ENCODE results near the gene FGF14. TPM values are rescaled to one million over a fixed set of nuclear protein-coding genes. Genes with fewer than 3 reads are reported as not detected.

The FGF14 gene
- total and polyA plus RNA-seq, 2 donors (not counting 3 experiments of a cell fraction or from before 2014, with no cell fraction given): not detected

DNA sequence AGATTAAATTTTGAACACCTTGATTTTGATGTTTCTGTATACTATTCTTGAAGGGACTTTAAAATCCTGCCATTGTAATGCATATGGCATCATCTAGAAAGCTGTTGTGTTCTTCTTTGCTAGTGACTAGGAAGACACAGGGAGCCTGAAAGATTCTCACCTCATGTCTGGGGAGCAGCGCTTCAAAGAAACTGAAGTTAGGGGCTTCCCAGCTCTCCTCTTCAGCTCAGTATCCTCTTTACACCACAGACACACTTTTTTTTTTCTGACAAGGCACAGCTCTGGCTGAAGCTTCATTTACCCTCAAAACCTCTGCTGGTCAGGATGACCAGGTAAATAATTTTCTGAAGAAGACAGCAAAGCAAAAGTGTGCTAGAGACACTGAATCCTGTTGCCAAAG lies 693.7 kb downstream of the FGF14 start:
- DNase-seq (ENCODE audit: low read depth, low spot score): no peak
- Histone ChIP-seq H3K9me3 (replicated peaks; ENCODE audit: control insufficient read depth, insufficient read depth, low read length) (no peaks in the 10 kb centered on the region), H3K4me1 (ENCODE audit: control insufficient read depth, extremely low read depth, insufficient read depth, low read length) (no peaks in the 10 kb centered on the region), H2AFZ (ENCODE audit: low read depth, low read length) (no peak overlapping the region), H3K27ac (ENCODE audit: insufficient read depth, low read depth, low read length) (no peak overlapping the region), H3K79me2 (ENCODE audit: control insufficient read depth, insufficient read depth, low read length) (no peaks in the 10 kb centered on the region), H3K36me3 (ENCODE audit: control insufficient read depth in 2 of 2, extremely low read depth in 1 of 2, insufficient read depth in 2 of 2, low read length in 2 of 2) (no peaks in the 10 kb centered on the region), H4K20me1 (replicated peaks; ENCODE audit: control insufficient read depth, extremely low read depth, insufficient read depth, low read length) (no peaks in the 10 kb centered on the region), H3K9me1 (replicated peaks; ENCODE audit: control insufficient read depth, extremely low read depth, insufficient read depth, low read length) (no peaks in the 10 kb centered on the region), H3K4me2 (ENCODE audit: insufficient read depth, low read length) (no peak overlapping the region), H3K27me3 (ENCODE audit: control insufficient read depth in 2 of 2, insufficient read depth in 2 of 2, low read length in 2 of 2) (no peaks in the 10 kb centered on the region), H3K9ac (replicated peaks; ENCODE audit: extremely low read depth, insufficient read depth, low read length) (no peak overlapping the region), H3K4me3 (replicated peaks in 1 of 3; ENCODE audit: insufficient read depth in 1 of 3, low read depth in 1 of 3, low read length in 3 of 3) (no peak overlapping the region)
- no TSS peak for BruUV-seq (replicated peaks)
- ChIA-PET CTCF (no interaction called here), POLR2A (no interaction called here)
- TF ChIP-seq GATA2 (IDR thresholded peaks at IDR 0.05; ENCODE audit: insufficient read depth, insufficient read length, low read depth, low read length): no peak
- TF ChIP-seq POLR2A (IDR thresholded peaks at IDR 0.05; ENCODE audit: low read depth, low read length): no peak
- TF ChIP-seq POLR2AphosphoS5 (IDR thresholded peaks at IDR 0.05; ENCODE audit: insufficient read depth, low read depth, low read length): no peak
- TF ChIP-seq, protein P1, sequence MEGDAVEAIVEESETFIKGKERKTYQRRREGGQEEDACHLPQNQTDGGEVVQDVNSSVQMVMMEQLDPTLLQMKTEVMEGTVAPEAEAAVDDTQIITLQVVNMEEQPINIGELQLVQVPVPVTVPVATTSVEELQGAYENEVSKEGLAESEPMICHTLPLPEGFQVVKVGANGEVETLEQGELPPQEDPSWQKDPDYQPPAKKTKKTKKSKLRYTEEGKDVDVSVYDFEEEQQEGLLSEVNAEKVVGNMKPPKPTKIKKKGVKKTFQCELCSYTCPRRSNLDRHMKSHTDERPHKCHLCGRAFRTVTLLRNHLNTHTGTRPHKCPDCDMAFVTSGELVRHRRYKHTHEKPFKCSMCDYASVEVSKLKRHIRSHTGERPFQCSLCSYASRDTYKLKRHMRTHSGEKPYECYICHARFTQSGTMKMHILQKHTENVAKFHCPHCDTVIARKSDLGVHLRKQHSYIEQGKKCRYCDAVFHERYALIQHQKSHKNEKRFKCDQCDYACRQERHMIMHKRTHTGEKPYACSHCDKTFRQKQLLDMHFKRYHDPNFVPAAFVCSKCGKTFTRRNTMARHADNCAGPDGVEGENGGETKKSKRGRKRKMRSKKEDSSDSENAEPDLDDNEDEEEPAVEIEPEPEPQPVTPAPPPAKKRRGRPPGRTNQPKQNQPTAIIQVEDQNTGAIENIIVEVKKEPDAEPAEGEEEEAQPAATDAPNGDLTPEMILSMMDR (IDR thresholded peaks at IDR 0.05; ENCODE audit: extremely low read depth in 1 of 2, insufficient read depth in 1 of 2, low read depth in 1 of 2, low read length in 2 of 2): no peak
- intact Hi-C loops (cut with micrococcal nuclease): no loop called here
- dilution Hi-C loops (cut with MboI; ENCODE audit: extremely low pct_ligation_motif_present, low sequenced_read_pairs): no loop called here
- FAIRE-seq: no peak

DNA sequence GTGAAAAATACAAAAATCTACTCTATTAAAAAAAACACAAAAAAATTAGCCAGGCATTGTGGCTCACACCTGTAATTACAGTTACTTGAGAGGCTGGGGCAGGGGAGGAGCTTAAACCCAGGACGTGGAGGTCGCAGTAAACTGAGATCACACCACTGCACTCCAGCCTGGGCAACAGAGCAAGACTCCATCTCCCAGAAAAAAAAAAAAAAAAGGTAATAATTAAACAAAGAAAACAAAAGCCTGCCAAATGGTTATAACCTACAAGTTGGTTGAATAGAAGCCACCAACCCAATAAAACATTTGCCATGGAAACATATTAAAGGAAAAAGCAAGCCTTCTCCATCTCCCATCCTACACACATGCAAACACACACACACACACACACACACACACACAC lies 694.2 kb downstream of the FGF14 start:
- Histone ChIP-seq H3K4me2 (ENCODE audit: insufficient read depth, low read length) (no peak overlapping the region), H3K4me3 (replicated peaks in 1 of 3; ENCODE audit: insufficient read depth in 1 of 3, low read depth in 1 of 3, low read length in 3 of 3) (no peak overlapping the region), H3K9me1 (replicated peaks; ENCODE audit: control insufficient read depth, extremely low read depth, insufficient read depth, low read length) (no peaks in the 10 kb centered on the region), H4K20me1 (replicated peaks; ENCODE audit: control insufficient read depth, extremely low read depth, insufficient read depth, low read length) (no peaks in the 10 kb centered on the region), H3K9ac (replicated peaks; ENCODE audit: extremely low read depth, insufficient read depth, low read length) (no peak overlapping the region), H3K36me3 (ENCODE audit: control insufficient read depth in 2 of 2, extremely low read depth in 1 of 2, insufficient read depth in 2 of 2, low read length in 2 of 2) (no peaks in the 10 kb centered on the region), H2AFZ (ENCODE audit: low read depth, low read length) (no peak overlapping the region), H3K27me3 (ENCODE audit: control insufficient read depth in 2 of 2, insufficient read depth in 2 of 2, low read length in 2 of 2) (no peaks in the 10 kb centered on the region), H3K9me3 (replicated peaks; ENCODE audit: control insufficient read depth, insufficient read depth, low read length) (no peaks in the 10 kb centered on the region), H3K27ac (ENCODE audit: insufficient read depth, low read depth, low read length) (no peak overlapping the region), H3K79me2 (ENCODE audit: control insufficient read depth, insufficient read depth, low read length) (no peaks in the 10 kb centered on the region), H3K4me1 (ENCODE audit: control insufficient read depth, extremely low read depth, insufficient read depth, low read length) (no peaks in the 10 kb centered on the region)
- intact Hi-C loops (cut with micrococcal nuclease) (no loop called here), dilution Hi-C loops (cut with MboI; ENCODE audit: extremely low pct_ligation_motif_present, low sequenced_read_pairs) (no loop called here)
- TF ChIP-seq, protein P1 (IDR thresholded peaks at IDR 0.05; ENCODE audit: extremely low read depth in 1 of 2, insufficient read depth in 1 of 2, low read depth in 1 of 2, low read length in 2 of 2): no peak
- TF ChIP-seq POLR2AphosphoS5 (IDR thresholded peaks at IDR 0.05; ENCODE audit: insufficient read depth, low read depth, low read length): no peak
- TF ChIP-seq JUN (IDR thresholded peaks at IDR 0.05; ENCODE audit: borderline replicate concordance, insufficient read depth, insufficient read length, low read depth): no peak
- TF ChIP-seq GATA2 (IDR thresholded peaks at IDR 0.05; ENCODE audit: insufficient read depth, insufficient read length, low read depth, low read length): no peak
- TF ChIP-seq, protein P2, sequence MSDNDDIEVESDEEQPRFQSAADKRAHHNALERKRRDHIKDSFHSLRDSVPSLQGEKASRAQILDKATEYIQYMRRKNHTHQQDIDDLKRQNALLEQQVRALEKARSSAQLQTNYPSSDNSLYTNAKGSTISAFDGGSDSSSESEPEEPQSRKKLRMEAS (IDR thresholded peaks at IDR 0.05; ENCODE audit: insufficient read depth, insufficient read length): no peak
- TF ChIP-seq MYC (IDR thresholded peaks at IDR 0.05; ENCODE audit: low read depth, low read length): no peak
- no peak for TF ChIP-seq FOS (IDR thresholded peaks at IDR 0.05; ENCODE audit: borderline replicate concordance, insufficient read depth, low read length)
- TF ChIP-seq POLR2A (IDR thresholded peaks at IDR 0.05; ENCODE audit: low read depth, low read length): no peak
- TF ChIP-seq EZH2 (IDR thresholded peaks at IDR 0.05; ENCODE audit: borderline replicate concordance, low read depth, low read length, severe bottlenecking): no peak
- no TSS peak for BruUV-seq (replicated peaks)
- ChIA-PET POLR2A (no interaction called here), CTCF (no interaction called here)
- FAIRE-seq (no peak), DNase-seq (ENCODE audit: low read depth, low spot score) (no peak)
